Measurements from ENCODE around the gene MED28.
"Not testable (repeated sequence)": the region's sequence is repeated elsewhere in the genome, so short reads cannot be mapped to it uniquely, and the experiment has no call there.

MED28 gene

GRCh38 chr4:17619416-17620105, 5.1 kb downstream of the MED28 start:
- no peak for DNase-seq

DNA sequence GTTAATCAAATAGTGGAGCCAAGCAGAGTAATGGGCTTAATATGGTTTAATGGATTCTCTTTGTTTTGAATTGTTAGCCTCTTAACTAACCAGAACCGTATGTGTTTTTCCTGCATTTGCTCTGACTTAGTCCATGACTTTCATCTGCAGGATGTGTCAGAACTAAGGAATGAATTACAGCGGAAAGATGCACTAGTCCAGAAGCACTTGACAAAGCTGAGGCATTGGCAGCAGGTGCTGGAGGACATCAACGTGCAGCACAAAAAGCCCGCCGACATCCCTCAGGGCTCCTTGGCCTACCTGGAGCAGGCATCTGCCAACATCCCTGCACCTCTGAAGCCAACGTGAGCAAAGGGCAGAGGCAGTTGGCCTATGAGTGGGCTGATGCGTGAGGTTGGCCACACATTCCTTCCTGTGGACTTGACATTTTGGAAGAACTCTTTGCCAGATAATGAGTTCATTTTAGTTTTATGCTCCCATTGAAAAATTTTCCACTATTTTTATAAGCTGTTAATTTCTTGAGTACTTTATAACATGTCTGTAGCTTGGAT, 9.1 kb downstream of the MED28 start:
- no peak for DNase-seq

- no peak for DNase-seq
These were observed 10.4 kb downstream of the MED28 start for GRCh38 chr4:17624821-17625220.

GRCh38 chr4:17630228-17630627, 15.8 kb downstream of the MED28 start:
- no peak for DNase-seq

DNA sequence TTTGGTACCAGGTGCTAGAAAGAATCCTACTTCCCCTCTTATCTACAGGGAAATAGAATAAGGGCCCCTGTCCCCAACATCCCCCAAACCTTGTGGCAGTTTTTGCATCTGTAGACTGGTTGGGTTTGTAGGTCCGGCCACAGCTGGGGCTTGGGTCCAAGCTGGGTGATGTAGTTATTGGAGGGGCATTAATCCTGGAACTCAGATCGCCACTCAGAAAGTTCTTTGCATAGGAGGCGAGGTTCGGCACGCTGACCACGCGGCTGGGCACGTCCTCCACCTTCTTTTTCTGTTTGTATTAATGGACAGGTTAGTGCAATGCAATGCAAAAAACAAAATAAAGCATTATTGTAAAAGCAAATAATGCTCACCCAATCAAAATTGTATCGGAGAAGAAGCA, 19.2 kb downstream of the MED28 start:
- no peak for DNase-seq

GRCh38 chr4:17635056-17635455, 20.6 kb downstream of the MED28 start:
- no peak for DNase-seq

DNA sequence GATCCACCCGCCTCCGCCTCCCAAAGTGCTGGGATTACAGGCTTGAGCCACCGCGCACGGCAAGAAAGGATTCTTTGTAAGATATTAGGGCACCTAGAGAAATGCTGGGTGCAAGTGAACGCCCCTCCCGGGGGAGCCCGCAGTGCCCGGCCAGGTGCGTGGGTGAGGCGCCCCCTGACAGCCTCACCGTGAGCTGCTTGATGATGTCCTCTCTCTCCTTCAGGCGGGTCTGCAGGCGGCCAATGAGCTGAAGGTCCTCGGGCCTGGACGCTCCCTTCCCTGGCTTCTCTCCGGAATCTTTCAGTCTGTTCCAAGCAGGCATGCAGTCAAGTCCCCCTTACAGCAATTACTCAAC, 21.9 kb downstream of the MED28 start:
- no peak for DNase-seq

DNA sequence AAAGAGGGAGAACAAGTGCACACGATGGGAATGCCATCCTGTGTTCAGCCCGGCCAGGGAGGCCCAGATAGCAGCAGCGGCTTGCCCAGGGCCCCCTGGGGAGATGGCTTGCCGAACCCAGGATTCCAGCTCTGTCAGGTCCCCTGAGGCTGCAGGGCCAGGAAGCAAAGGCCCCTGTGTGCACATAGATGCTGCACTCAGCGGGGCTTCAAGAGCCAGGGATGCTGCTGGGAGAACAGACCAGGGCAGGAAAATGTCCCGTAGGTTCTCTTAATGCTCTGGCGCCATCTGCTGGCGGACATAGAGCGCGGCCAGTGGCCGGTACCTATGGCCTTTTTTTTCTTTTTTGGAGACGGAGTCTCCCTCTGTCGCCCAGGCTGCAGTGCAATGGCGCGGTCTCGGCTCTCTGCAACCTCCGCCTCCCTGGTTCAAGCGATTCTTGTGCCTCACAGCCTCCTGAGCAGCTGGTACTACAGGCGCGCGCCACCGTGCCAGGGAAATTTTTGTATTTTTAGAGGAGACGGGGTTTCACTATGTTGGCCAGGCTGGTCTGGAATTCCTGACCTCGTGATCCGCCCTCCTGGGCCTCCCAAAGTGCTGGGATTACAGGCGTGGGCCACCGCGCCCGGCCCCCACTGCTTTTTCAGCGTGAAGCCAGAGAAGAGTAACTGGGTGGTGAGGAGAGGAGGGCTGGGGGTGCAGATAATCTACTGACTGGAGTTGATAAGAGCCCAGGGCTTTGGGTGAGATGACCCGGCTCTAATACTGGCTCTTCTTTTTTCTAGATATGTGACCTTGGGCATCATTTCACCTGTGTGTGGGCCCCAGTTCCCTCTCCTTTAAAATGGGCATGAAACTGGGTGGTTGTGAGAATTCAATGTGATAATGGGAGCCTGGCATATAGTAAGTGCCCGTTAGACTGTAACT, 22.5 kb downstream of the MED28 start:
- peak; percentile 82 for DNase-seq

- DNase-seq = no peak
These were observed 24.7 kb downstream of the MED28 start for GRCh38 chr4:17639136-17639535.

DNA sequence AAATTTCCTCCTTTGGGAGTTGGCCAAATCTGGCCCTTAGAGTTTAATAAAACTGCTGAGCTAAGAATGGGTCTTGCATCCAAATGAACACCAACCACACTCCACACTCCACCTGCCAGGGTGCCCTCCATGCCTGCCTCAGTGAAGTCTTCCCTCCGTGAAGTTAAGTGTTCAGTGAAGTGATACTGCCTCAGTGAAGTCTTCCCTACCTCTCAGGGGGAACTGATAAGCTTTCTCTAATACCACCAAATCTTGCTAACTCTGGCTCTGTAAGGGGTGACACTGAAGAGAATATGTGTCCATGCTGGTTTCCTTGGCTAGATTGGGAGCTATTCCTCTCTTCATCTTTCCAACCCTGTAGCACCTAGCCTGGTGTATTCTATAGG, 27.9 kb downstream of the MED28 start:
- no peak for DNase-seq

DNA sequence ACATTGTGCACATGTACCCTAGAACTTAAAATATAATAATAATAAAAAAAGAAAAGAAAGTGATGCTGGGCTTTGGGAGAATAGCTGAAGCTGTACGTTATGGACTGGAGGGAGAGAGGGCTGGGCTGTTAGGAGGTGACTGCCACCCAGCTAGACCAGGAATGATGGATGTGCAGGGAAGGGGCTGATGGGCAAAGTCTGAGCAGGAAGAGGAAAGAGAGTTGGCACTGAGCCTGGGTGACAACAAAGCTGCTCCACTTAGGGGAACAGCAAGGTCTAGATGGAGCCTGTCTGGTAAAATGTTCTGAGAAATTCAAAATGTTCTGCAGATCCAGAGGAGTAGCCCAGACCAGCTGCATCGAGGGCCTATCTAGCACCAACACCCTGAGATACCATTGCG, 32.3 kb downstream of the MED28 start:
- no peak for DNase-seq

GRCh38 chr4:17647176-17647806, 32.9 kb downstream of the MED28 start:
- no peak for DNase-seq

DNA sequence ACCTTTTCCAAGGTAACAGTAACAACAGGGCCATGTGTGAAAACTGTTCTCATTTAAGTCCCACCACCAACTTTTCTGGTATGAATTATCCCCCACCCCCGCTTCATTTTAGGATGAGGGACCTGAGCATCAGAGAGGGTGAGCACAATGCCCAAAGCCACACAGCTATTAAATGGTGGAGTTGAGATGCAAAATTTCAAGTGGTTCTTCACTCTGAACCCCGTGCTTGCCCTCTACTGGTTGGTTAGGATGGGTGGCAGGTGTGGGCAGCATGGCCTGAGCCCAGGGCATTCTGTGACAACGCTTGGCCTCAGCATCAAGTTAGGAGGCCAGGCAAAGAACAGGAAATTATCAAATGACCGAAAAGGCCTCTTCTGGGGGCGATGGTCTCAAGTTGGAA, 33.5 kb downstream of the MED28 start:
- DNase-seq = peak; percentile 14

DNA sequence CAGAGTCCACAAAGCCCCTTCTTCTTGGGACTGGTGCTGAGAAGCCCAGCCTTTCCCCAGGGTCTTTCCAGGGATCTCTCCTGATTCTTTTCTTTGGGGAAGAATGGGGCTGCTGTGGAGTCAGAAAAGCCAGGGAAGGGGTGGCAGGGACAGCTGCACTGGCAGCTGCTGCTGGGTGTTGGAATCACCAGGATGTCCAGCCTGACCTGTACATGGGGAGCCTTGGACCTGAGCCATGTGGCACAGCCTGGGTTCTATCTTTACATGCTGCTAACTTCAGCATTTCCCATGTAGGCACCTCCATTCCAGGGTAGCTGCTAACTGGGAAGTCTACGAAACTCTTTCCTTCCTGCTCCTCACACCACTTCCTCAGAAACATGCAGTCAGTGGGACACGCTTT, 36.0 kb downstream of the MED28 start:
- DNase-seq = no peak

DNA sequence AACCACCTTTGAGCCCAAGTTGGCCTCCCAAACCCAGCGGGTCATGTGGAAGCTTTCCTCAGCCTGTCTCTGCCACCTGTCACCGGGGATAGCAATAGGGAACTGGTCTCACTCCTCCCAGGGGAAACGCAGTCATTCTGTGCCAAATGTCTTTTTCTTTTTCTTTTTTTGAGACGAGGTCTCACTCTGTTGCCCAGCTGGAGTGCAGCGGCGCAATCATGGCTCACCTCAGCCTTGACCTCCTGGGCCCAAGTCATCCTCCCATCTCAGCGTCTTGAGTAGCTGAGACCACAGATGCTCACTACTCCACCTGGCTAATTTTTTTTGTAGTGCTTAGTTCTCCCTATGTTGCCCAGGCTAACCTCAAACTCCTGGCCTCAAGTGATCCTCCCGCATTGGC, 40.3 kb downstream of the MED28 start:
- DNase-seq = no peak

DNA sequence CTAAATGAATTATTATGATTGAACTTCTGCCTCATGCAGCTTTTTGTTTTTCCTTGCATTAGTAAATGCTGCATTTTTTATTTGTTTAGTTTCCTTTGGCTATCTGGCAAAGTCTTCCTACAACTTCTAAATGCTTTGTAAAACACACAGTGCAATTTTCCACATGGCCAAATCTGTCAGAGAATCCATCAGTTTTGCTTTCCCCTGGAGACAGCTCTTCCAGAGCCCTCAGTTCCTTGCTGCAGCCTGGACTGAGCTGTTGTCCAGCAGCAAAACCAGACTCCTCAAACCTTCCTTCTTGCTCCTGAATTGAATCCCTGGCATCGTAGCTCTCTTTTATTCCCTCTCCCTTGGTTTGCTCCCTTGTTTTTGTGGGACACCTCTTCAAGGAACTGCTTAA, 42.6 kb downstream of the MED28 start:
- DNase-seq = no peak

DNA sequence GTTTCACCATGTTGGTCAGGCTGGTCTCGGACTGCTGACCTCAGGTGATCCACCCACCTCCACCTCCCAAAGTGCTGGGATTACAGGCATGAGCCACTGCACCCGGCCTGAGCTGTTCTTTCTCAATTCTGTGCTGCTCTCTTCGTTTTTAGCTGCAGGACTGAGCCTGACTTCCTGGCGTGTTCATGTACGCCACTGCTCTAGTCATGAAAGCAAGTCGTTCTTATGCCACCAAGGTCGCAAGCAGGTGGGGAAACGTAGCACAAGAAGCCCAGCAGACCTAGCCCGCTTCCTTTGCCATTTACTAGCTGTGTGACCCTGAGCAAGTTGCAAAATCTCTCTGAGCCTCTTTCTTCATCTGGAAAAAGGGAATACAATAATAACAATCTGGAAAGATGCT, 43.4 kb downstream of the MED28 start:
- no peak for DNase-seq

GRCh38 chr4:17659196-17659595, 44.8 kb downstream of the MED28 start:
- not testable (repeated sequence) for DNase-seq

DNA sequence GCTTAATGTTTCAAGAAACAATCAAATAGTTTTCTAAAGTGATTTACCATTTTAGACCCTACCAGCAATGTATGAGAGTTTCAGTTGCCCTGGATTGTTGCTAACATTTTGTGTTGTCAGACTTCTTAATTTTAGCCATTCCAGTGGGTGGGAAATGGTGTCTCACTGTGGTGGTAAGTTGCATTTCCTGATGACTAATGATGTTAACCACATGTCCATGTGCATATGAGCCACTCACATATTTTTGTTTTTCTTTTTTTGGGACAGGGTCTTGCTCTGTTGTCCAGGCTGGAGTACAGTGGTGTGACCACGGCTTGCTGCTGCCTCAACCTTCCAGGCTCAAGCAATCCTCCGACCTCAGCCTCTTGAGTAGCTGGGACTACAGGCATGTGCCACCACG, 48.3 kb downstream of the MED28 start:
- peak; percentile 7 for DNase-seq

- peak; percentile 4 for DNase-seq
These were observed 50.3 kb downstream of the MED28 start for GRCh38 chr4:17664755-17665154.

DNA sequence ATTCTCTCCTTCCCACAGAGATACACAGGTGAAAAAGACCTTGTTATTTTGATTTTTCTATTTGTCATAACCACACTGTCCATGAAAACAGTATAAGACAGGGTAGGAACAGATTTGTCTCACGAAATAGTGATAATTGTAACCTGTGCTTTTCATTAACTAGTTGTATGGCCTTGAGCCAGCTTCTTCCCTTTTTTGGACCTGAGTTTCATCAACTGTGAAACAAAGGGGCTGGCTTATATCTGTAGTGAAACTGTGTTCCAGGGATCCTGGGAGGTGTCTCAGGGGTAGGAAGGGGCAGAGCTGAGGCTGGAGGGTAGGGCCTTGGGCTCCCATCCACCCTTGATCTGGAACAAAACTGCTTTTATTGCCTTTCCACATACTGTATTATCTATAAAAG, 50.9 kb downstream of the MED28 start:
- no peak for DNase-seq

DNA sequence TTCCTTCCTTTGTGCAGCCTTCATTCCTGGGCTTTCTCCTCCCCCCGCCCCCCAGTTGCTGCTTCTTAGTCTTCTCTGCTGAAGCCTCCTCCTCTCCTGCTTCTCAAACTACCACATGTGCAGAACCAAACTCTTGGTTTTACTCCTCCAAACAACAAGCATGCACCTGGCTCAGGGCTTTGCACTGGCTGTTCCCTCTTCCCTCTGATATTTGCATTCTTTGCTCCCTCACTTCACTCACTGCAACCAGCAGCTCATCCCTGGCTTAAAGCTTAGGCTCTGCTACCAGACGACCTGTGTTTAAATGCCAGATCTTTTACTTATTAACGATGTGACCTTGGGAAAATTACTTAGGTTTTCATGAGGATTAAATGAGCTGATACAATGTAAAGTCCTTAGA, 51.4 kb downstream of the MED28 start:
- no peak for DNase-seq

GRCh38 chr4:17667253-17667652, 52.8 kb downstream of the MED28 start:
- no peak for DNase-seq

Data from hematopoietic multipotent progenitor cell treated with erythropoietin and hydrocortisone succinate and interleukin-3 and kit ligand, for 8 days (in vitro differentiated cells).